Astrocyte (in vitro differentiated cells and primary cell): ENCODE data around the gene UBFD1. TPM values are rescaled to one million over a fixed set of nuclear protein-coding genes. Genes with fewer than 3 reads are reported as not detected.

Source experiments
- DNase-seq: peaks from one replicate; pipeline ENCODE4 v3.0.0-alpha.2; 2010; ENCODE audit warnings: low read depth
- FAIRE-seq: peaks from 2 replicates; lab custom pipeline; 2011; peaks lifted over from hg19 to GRCh38; lab: Jason Lieb, UNC
- H2AFZ ChIP-seq: 2 replicates; pipeline ENCODE4 v1.6.0; 2012; ENCODE audit warnings: low read depth, low read length, inconsistent platforms
- H3K27ac ChIP-seq: 2 replicates; pipeline ENCODE4 v1.5.1; 2011; ENCODE audit warnings: low read depth, low read length, inconsistent platforms
- H3K27me3 ChIP-seq: 2 replicates; pipeline ENCODE4 v1.6.0; 2011; ENCODE audit warnings: low read length, inconsistent platforms; ENCODE audit not compliant: insufficient read depth
- H3K36me3 ChIP-seq: 2 replicates; pipeline ENCODE4 v1.5.1; 2011; ENCODE audit warnings: low read length, inconsistent platforms; ENCODE audit not compliant: insufficient read depth
- H3K4me1 ChIP-seq: 2 replicates; pipeline ENCODE4 v1.5.1; 2011; ENCODE audit warnings: low read length, inconsistent platforms; ENCODE audit not compliant: insufficient read depth
- H3K4me2 ChIP-seq: 2 replicates; pipeline ENCODE4 v1.6.0; 2012; ENCODE audit warnings: low read length, inconsistent platforms
- H3K4me3 ChIP-seq: 2 replicates; pipeline ENCODE4 v1.5.1; 2011; ENCODE audit warnings: low read depth, mild to moderate bottlenecking, low read length, inconsistent platforms; ENCODE audit not compliant: insufficient read depth
- H3K79me2 ChIP-seq: 2 replicates; pipeline ENCODE4 v1.6.0; 2012; ENCODE audit warnings: mild to moderate bottlenecking, low read length, inconsistent platforms; ENCODE audit not compliant: insufficient read depth
- H3K9ac ChIP-seq: 2 replicates; pipeline ENCODE4 v1.6.0; 2012; ENCODE audit warnings: mild to moderate bottlenecking, low read length, inconsistent platforms
- H3K9me3 ChIP-seq: 2 replicates; pipeline ENCODE4 v1.5.1; 2012; ENCODE audit warnings: low read depth, mild to moderate bottlenecking, low read length, inconsistent platforms; ENCODE audit not compliant: insufficient read depth
- H4K20me1 ChIP-seq: 2 replicates; pipeline ENCODE4 v1.6.0; 2012; ENCODE audit warnings: low read length, inconsistent platforms; ENCODE audit not compliant: insufficient read depth
- H3K27ac Mint-ChIP-seq: one replicate; pipeline ENCODE4 v1.8.0; 2021; ENCODE audit warnings: mild to moderate bottlenecking, mixed read lengths; ENCODE audit not compliant: unreplicated experiment
- H3K27me3 Mint-ChIP-seq: one replicate; pipeline ENCODE4 v1.8.0; 2021; ENCODE audit warnings: low read depth, mixed read lengths; ENCODE audit not compliant: unreplicated experiment
- H3K36me3 Mint-ChIP-seq: one replicate; pipeline ENCODE4 v1.8.0; 2021; ENCODE audit warnings: low read depth, mixed read lengths; ENCODE audit not compliant: unreplicated experiment
- H3K4me1 Mint-ChIP-seq: one replicate; pipeline ENCODE4 v1.8.0; 2021; ENCODE audit warnings: low read depth, mixed read lengths; ENCODE audit not compliant: unreplicated experiment
- H3K4me3 Mint-ChIP-seq: one replicate; pipeline ENCODE4 v1.8.0; 2021; ENCODE audit warnings: mild to moderate bottlenecking, moderate library complexity, mixed read lengths; ENCODE audit not compliant: unreplicated experiment
- H3K9me3 Mint-ChIP-seq: one replicate; pipeline ENCODE4 v1.8.0; 2021; ENCODE audit warnings: mild to moderate bottlenecking, mixed read lengths; ENCODE audit not compliant: unreplicated experiment
- EZH2 ChIP-seq: IDR thresholded peaks from 2 replicates; pipeline ENCODE4 v1.6.1; 2012; ENCODE audit warnings: mild to moderate bottlenecking, low read length, inconsistent platforms; ENCODE audit not compliant: insufficient read depth
- total RNA-seq: library from RNA; stranded (reverse); gene quantifications from 2 replicates; pipeline ENCODE4 v1.2.1, GENCODE V29; 2021
- TF ChIP-seq, protein P1 (sequence below): IDR thresholded peaks from 2 replicates; pipeline ENCODE4 v1.5.1; 2011; ENCODE audit warnings: low read depth, mild to moderate bottlenecking, inconsistent platforms, low read length, moderate library complexity; ENCODE audit not compliant: insufficient read depth

The UBFD1 gene
- total RNA-seq, 1 donor from 2014 or later, result 146 TPM

DNA sequence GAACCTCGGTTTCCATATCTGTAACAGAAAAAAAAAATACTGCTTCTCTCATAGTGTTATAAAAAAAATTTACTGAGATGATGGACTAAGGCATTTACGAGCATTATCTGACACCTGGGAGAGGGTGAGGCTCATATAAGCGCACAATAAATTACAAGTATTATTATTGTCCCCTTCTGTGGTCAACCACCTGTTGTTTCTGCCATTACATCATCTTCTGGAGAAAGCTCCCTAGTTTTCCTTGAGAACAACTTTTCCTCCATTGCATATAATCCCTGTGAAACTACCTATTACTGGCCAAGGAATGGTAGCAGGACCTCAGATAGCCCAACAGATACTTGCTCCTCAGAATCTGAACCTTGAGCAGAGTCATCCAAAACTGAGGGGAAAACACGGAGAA is 35.6 kb upstream of the UBFD1 start:
- Mint-ChIP-seq H3K36me3 (peaks cover 45% of the 10 kb centered on the region), H3K27ac (no peak overlapping the region), H3K4me3 (no peak overlapping the region), H3K27me3 (no peaks in the 10 kb centered on the region), H3K4me1 (no peaks in the 10 kb centered on the region), H3K9me3 (no peaks in the 10 kb centered on the region)
- Histone ChIP-seq H3K4me2 (no peak overlapping the region), H3K27ac (no peak overlapping the region), H3K9me3 (no peaks in the 10 kb centered on the region), H3K79me2 (no peaks in the 10 kb centered on the region), H3K9ac (no peak overlapping the region), H3K4me3 (no peak overlapping the region), H3K4me1 (no peaks in the 10 kb centered on the region), H3K27me3 (no peaks in the 10 kb centered on the region), H4K20me1 (peaks cover 3% of the 10 kb centered on the region), H3K36me3 (peaks cover 28% of the 10 kb centered on the region), H2AFZ (no peak overlapping the region)
- DNase-seq (no peak), FAIRE-seq (no peak)
- TF ChIP-seq, protein P1, sequence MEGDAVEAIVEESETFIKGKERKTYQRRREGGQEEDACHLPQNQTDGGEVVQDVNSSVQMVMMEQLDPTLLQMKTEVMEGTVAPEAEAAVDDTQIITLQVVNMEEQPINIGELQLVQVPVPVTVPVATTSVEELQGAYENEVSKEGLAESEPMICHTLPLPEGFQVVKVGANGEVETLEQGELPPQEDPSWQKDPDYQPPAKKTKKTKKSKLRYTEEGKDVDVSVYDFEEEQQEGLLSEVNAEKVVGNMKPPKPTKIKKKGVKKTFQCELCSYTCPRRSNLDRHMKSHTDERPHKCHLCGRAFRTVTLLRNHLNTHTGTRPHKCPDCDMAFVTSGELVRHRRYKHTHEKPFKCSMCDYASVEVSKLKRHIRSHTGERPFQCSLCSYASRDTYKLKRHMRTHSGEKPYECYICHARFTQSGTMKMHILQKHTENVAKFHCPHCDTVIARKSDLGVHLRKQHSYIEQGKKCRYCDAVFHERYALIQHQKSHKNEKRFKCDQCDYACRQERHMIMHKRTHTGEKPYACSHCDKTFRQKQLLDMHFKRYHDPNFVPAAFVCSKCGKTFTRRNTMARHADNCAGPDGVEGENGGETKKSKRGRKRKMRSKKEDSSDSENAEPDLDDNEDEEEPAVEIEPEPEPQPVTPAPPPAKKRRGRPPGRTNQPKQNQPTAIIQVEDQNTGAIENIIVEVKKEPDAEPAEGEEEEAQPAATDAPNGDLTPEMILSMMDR, result no peak
- no peak for TF ChIP-seq EZH2

DNA sequence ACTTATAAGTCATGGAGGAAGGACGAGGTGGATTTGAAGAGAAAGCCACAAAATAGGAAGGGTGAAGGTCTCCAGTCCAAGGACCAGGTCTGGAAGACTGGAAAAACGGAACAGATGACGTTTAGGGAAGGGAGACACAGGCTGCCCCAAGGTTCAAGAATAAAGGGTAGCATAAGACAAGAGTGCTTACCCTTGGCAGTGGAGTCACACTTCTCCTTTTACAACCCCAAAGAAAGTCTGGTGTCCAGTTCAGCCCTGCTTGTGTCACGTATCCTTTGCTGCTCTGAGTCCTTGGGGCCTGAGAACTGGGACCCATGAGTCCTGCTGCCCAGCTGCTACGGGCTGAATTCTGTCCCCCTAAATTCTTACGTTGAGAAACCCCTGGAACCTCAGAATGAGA is 34.2 kb upstream of the UBFD1 start:
- Mint-ChIP-seq H3K4me1 (peaks cover 4% of the 10 kb centered on the region), H3K27ac (no peak overlapping the region), H3K4me3 (no peak overlapping the region), H3K9me3 (no peaks in the 10 kb centered on the region), H3K36me3 (peaks cover 45% of the 10 kb centered on the region), H3K27me3 (no peaks in the 10 kb centered on the region)
- FAIRE-seq, result no peak
- no peak overlapping the region for H2AFZ ChIP-seq
- no peaks in the 10 kb centered on the region for H3K4me1 ChIP-seq
- no peaks in the 10 kb centered on the region for H3K9me3 ChIP-seq
- H3K79me2 ChIP-seq, result no peaks in the 10 kb centered on the region
- H3K9ac ChIP-seq, result no peak overlapping the region
- H3K36me3 ChIP-seq, result peaks cover 27% of the 10 kb centered on the region
- TF ChIP-seq, protein P1, result no peak
- TF ChIP-seq EZH2, result no peak
- H4K20me1 ChIP-seq, result peaks cover 3% of the 10 kb centered on the region
- no peak overlapping the region for H3K27ac ChIP-seq
- DNase-seq, result no peak
- H3K27me3 ChIP-seq, result no peaks in the 10 kb centered on the region
- no peak overlapping the region for H3K4me3 ChIP-seq
- no peak overlapping the region for H3K4me2 ChIP-seq

DNA sequence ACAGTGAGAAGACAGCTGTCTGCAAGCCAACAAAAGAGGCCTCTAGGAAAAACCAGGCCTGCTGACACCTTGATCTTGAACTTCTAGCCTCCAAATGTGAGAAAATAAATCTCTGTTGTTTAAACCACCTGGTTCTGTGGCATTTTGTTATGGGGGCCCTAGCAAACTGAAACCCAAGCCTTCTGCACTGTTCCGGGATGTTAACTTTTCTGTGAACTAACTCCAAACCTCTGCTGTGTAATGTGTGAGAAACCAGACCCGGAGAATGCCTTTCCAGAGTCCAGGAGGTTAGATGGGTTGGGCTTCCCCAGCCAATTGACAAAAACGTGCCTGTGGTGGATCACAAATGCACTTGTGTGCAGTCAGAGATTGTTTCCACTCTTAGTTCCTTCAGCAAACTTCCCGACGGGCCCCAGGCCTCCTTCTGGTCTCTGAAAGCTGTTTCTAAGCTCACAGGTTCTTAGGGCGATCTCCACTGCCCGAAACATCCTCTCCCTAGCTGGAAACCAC is 33.6 kb upstream of the UBFD1 start:
- peaks cover 3% of the 10 kb centered on the region for H4K20me1 ChIP-seq
- FAIRE-seq (no peak), DNase-seq (no peak)
- H3K36me3 Mint-ChIP-seq, result peaks cover 45% of the 10 kb centered on the region
- H3K4me3 ChIP-seq, result no peak overlapping the region
- H3K4me1 ChIP-seq, result no peaks in the 10 kb centered on the region
- H3K27ac ChIP-seq, result no peak overlapping the region
- TF ChIP-seq, protein P1, result no peak
- TF ChIP-seq EZH2, result no peak
- H3K4me1 Mint-ChIP-seq, result peaks cover 4% of the 10 kb centered on the region
- H3K9ac ChIP-seq, result no peak overlapping the region
- no peaks in the 10 kb centered on the region for H3K79me2 ChIP-seq
- H3K27ac Mint-ChIP-seq, result no peak overlapping the region
- H3K27me3 Mint-ChIP-seq, result no peaks in the 10 kb centered on the region
- no peak overlapping the region for H2AFZ ChIP-seq
- no peak overlapping the region for H3K4me2 ChIP-seq
- H3K9me3 Mint-ChIP-seq, result no peaks in the 10 kb centered on the region
- H3K27me3 ChIP-seq, result no peaks in the 10 kb centered on the region
- H3K9me3 ChIP-seq, result no peaks in the 10 kb centered on the region
- no peak overlapping the region for H3K4me3 Mint-ChIP-seq
- peaks cover 25% of the 10 kb centered on the region for H3K36me3 ChIP-seq
